NAMALWA (cell line): ENCODE results near the gene STK10.
"Not testable (repeated sequence)": the region's sequence is repeated elsewhere in the genome, so short reads cannot be mapped to it uniquely, and the experiment has no call there.

ENCODE experiments used
- DNase-seq: peaks from one replicate; pipeline ENCODE4 v3.0.0-alpha.2; 2015; ENCODE audit warnings: low spot score

Gene STK10

DNA sequence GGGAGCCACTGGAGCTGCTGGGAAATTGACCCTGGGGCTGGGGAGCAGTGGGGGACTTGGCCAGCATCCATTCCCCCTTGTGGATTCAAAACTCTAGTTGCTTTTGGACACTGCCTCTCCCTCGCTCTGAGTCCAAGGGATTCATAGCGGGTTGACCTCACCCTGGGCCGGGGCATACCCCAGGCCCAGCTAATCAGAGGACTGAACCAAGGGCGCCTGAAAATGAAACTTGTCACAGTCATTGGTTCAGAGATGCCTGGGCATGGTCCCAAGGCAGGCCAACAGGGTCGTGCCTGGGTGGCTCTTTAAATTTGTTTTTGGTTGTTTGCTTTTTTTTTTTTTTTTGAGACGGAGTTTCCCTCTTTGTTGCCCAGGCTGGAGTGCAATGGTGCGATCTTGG, 22.6 kb downstream of the STK10 start:
- no peak for DNase-seq

DNA sequence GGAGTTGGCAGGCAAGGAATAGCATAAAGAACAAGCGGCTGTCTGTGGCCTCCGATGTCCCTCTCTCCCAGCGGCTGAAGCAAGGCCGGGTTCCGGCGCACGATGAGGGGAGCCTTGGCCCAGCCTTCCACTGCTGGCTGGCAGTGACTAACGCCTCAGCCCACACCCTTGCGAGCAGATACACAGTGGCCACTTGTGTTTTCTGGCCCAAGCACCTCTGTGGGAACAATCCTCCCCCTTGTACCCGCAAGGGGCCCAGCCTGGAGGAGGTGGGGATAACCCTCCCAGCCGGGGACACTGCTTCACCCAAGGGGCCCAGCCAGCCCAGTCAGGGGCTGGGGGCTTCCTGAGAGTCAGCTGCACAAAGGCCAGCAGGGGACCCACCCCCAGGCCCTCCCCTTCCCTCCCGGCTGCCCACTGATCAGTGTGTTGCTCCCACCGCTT, 23.2 kb downstream of the STK10 start:
- no peak for DNase-seq

DNA sequence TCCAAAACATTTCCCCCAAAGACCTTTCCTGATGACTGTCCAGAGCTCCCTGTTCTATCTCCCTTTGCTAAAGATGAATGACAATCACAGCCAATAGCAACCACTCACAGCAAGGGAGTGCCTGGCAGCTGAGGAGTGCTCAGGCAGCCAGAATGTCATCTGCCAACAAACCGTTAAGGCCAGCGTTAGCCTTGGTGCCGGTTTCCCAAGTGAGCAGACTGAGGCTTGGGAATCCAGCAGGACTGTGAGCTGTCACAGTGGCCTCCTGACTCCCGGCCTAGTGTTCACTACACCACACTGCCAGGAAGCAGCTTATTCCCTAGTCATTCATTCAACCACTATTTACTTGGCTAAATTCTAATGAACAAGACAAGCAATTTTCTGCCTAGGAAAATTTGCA, 24.7 kb downstream of the STK10 start:
- DNase-seq, result no peak

DNA sequence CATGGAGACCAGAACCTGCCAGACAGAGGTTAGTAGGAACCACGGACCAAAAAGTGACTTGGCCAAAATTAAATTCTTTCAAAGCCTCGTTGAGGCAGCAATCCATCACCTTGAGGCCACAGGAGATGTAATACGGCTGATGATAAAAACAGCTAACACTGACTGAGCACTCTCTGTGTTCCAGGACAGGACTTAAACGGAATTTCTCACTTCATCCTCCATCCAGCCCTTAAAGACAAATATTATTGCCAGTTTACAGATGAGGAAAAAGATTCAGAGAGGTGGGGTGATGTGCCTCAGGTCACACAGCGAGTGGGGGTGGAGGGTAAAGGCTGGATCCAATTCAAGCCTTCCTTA, 25.1 kb downstream of the STK10 start:
- DNase-seq, result no peak

DNA sequence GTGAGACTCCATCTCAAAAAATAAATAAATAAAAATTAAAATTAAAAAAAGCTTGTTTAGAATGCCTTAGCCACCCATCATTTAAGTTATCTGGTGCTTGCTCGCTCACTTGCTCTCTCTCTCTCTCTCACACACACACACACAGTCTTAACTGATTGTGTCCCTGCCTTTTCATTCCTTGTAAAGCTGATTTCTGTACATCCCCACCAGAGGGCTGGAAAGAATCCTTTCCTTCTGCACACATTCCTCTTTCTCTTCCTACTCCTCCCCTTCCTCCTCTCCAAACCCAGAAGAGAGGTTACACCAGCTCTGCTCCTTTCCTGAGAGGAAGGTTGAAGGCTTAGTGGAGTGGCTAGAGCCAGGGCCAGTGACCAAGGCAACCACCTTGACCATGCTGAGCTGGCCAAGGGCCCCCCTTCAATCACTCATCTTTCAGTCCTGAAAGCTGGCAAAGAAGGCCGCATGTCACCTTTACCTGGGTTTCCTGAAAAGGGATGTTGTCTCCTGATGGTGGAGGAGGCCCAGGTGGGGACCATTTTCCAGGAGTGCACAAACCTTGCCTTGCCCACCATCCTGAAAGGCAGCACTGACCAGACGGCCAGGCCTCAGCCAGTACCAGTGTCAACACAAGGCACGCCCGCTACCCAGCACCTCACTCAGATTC, 25.6 kb downstream of the STK10 start:
- DNase-seq, result no peak

DNA sequence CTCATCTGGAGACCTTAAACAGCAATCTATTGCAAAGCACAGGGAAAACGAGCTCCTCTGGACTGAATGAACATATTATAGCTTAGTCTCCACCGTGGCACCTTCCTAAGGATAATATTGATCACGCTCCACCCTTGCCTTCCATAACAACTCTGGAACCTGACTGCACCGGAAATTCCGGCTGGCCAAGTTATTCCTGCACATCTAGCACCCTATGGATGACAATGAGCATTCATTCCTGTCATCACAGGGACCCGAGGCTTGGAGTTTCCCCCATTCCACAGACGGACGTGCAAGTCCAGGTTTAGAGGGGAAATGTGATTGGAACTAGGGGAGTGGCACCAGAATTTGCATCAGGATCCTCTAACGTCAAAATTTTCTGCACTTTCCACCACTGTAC, 27.5 kb downstream of the STK10 start:
- DNase-seq, result no peak

DNA sequence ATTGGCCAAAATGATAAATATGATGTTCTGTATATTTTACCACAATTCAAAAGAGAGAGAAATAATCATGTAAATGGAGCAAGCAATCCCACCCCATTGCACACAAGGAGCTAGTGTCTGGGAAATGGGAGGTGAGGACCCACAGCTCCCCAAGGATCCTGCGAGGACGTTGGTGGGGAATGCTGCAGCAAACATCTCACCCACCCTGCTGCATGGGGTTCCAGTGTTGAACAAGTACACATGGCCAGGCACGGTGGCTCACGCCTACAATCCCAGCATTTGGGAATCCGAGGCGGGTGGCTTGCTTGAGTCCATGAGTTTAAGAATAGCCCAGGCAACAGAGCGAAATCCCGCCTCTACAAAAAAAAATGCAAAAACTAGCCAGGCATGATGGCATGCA, 29.0 kb downstream of the STK10 start:
- no peak for DNase-seq

DNA sequence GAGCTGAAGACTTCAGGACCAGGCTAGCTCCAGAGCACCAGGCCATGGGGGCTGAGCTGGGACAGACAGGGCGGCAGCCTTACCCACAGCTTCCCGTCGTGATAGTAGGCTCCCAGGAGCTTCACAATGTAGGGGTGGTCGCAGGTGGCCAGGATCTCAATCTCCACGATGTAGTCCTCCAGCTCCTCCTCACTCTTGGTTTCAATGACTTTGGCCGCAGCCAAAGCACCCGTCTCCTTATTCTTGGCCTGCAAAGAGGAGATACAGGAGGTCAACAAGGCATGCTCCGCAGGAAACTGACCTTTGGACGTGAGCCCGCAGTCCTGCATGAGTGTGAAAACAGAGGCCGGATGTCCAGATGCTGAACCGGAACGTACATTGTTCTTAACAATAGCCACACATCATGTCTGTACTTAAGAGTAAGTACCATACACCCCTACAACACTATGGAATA, 31.5 kb downstream of the STK10 start:
- no peak for DNase-seq

DNA sequence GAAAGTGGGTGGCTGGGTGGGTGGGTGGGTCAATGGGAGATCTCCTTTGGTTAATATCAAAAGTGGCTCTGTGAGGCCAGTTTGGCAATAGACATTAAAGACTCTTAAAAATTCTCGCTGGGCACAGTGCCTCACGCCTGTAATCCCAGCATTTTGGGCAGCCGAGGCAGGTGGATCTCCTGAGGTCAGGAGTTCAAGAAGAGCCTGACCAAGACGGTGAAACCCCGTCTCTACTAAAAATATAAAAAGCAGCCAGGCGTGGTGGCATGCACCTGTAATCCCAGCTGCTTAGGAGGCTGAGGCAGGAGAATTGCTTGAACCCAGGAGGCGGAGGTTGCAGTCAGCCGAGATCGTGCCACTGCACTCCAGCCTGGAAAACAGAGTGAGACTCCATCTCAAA, 32.9 kb downstream of the STK10 start:
- not testable (repeated sequence) for DNase-seq

DNA sequence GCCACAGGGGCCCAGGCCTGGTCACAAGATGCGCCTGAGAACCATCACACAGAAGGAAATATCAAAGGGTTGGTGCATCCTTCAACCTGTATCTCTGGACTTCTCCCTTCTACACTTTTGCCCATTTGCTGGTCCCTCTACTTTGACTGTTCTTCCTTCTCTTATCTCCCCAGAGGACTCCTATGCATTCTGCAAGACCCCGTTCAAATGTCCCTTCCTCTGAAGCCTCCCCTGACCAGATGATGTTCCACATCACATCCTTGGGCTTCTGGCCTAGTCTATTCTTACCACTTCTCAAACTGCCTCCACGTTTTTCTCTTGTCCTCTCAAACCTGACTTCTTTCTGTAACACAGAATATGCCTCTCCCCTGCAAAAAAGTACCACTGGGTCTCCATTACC, 34.3 kb downstream of the STK10 start:
- DNase-seq, result no peak

DNA sequence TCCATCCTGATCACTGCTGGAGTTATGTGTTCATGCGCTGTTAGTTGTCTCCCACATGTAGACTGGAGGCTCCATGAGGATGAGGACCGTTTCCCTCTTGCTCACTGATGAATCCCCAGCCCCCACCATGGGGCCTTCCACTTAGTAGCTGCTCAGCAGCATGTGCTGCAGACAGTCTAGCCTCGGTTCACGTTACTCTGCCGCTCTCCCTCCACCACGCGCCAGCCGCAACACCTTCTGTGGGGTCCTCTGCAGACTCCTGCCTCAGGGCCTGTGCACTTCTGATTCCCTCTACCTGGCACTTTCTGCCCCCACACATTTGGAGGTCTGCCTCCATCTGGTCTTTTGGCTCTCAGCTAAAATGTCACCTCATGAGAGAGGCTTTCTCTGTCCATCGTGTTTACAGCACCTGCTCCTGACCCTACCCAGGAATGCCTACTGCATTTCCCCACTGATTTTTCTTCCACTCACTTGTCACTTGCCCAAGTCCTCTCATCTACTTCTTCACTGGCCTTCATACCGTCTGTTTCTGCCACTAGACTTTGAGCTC, 36.3 kb downstream of the STK10 start:
- no peak for DNase-seq

DNA sequence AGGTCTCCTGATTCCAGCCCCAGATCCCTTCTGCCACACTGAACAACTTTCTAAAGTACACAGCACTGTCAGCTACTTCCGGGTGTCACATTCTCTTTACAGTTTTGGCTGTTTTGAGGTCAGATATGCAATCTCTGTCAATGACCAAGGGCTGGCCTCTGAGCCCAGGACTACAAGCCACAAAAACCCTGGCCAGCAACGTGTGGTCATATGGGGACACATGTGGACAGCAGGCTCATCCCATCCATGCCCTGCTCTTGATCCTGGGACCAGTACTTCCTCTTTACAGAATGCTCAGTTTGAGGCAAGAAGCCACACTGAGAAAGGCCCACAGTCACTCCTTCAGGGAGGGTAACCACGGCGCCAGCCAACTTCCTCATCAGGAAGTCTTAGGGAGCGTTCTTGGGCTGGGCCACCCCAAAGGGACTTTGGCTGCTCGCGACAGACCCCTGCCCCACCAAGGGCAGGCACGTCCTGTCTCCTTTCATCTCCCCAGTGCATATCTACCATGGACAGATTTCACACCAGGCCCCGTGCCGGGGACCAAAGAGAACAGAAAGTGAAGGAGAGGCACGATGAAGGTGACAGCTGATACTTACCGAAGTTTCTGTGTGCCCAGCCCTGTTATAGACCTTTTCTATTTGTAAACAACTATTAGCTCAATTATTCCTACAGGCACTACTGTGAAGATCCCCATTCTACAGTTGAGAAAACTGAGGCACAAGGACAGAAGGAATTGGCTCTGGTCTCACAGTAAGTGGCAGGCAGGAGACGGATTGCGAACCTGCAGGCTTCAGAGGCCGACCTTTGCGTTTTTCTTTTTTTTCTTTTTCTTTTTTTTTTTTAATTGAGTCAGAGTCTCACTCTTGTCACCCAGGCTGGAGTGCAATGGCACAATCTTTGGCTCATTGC, 37.3 kb downstream of the STK10 start:
- DNase-seq, result no peak

DNA sequence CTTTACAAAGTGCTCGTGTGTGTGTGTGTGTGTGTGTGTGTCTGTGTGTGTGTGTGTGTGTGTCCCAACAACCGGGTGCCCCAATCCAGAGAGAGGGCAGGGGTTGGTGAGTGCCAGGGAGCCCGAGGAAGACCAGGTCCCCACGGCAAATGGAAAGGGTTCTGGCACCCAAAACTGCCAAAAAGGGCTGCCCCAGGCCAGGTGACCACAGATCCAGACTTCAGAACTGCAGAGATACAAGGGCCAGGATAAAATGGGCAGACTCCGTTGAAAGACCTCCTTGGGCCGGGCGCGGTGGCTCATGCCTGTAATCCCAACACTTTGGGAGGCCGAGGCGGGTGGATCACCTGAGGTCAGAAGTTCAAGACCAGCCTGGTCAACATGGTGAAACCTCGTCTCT, 38.5 kb downstream of the STK10 start:
- not testable (repeated sequence) for DNase-seq

DNA sequence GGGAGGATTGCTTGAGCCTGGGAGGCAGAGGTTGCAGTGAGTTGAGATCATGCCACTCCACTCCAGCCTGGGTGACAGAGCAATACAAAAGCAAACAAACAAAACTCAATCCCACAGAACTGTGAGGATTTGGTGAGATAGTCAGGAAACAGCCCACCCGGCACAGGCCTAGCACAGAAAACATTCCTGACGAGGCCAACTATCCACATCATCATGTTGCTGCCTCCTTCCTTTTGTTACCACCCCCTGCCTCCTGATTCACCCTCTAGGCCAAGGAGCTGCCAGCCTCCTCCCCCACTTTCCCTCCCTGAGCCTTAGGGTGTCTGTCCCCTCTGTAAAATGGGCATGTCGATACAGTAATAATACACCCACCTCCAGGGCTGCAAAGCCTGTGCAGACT, 39.0 kb downstream of the STK10 start:
- no peak for DNase-seq

DNA sequence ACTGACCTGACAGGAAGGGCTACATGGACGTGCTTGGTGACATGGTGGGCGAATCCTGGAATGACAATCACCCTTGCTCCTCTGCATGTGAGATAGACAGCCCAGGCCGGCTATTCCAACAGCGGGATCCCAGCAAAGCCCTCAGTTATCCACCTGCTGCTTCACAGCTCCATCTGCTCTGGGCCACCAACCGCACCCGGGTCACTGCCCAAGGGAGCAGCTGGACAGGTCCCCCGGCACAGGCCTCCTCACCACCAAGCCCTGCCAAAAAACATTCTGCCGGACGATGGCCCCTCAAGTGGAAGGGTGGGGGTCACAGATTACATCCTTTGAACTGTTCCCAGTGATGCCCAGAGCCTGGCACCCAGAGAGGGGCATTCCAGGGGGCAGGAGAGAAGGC, 39.6 kb downstream of the STK10 start:
- DNase-seq, result no peak

DNA sequence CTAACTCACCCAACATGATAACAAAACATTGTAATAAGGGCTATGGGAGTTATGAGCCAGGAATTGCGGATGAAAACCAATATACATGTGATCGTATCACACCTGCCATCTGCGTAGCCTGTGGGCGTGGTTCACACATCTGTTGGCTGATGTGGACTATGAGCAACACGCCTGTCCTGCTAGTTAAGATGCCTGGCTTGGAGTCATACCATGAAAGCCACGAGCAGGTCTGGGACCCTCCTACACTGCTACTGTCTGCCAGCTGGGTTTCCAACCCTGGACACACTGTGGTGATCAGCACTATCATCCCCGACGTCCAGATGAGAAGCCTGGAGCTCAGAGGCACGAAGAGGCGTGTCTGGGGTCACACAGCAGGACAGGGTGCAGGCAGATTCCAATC, 40.2 kb downstream of the STK10 start:
- DNase-seq, result no peak

DNA sequence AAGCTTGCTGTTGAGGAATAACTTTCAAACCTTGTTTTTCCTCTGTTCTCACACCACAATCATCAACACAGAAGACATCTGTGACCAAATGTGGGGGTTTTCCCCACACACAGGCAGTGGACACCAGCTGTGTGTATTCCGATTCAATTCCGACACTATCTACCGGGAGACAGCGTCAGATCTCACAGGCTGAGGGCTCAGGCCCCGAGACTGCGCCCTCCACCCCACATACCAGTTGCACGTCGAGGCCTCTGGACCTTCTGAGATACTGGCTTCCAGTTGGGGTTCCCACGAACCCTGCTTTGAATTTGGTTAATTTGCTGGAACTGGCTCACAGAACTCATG, 41.3 kb downstream of the STK10 start:
- no peak for DNase-seq

DNA sequence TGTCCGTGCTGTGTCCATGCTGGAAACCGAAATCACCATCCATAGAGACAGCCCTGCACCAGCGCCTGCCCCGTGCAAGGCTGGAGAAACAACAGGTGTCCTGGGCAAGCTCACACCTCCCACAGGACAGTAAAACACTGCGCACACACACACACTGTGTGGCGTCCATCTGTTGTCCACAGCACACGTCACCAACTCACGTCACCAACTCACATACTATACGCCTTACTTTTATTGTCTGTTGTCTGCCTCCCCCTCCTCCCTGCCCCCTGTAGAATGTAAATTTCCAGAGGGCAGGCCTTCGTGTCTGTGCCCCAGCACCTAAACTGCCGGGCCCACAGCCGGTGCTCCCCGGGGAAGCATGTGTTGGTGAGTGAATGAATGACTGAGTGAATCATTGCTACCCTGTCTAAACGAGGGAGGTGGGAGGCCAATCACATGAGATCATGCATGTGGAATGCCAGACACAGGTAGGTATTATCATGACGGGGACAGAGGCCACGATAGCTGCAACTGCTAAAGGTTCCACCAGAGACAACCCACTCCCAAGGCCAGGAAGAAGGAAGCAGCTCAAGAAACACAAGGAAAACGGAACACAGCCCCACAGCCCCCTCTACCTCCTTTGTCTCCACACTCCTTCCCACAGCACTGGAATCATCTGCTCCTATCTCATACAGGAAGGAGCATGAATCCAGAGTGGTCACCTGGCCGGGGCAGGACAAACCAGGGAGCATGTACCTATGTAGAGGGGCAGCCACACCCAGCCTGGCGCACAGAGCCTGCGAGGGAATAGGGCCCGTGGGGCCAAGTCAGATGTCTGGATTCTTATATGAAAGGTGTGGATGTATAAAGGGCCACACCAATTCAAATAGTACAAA, 41.9 kb downstream of the STK10 start:
- DNase-seq, result no peak

DNA sequence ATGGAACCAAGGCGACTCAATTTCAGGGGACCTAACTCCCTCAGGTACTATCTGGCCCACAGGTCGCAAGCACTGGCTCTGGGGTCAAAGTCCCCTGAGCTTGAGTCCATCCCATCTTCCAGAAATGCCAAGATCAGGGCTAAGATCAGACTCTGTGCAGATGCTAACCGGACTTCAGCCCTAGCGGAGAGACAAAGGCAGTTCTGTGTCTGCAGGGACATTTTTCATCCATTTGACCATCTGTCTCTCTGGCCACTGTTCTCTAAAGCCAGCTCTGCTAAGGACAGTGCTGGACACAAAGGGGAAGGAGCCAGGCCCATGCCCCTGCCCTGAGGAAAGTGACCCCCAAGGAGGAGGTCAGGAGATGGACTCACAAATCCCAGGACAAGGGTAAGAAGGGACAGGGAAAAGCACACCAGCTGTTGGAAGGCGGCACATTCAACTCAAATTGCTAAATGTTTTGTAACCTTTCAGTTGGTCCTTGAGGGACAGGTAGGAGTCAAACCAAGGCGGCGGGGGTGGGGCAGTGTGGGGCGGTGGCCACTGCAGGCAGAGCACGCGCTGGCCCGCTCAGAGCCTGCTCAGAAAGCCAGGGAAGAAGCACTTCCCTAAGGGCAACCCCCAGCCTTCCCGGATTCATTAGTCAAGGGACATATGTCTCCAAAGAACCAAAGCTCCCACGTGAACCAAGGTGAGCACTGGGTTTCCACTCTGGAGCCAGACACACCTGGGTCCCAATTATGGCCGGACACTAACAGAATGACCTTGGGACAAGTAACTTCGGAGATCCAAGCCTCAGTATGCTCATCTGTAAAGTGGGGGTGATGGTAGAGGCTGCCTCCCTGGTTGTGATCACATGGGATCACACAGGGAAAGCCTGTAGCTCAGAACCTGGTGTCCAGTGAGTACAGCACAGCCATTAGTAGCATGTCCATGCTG, 42.8 kb downstream of the STK10 start:
- DNase-seq, result no peak

DNA sequence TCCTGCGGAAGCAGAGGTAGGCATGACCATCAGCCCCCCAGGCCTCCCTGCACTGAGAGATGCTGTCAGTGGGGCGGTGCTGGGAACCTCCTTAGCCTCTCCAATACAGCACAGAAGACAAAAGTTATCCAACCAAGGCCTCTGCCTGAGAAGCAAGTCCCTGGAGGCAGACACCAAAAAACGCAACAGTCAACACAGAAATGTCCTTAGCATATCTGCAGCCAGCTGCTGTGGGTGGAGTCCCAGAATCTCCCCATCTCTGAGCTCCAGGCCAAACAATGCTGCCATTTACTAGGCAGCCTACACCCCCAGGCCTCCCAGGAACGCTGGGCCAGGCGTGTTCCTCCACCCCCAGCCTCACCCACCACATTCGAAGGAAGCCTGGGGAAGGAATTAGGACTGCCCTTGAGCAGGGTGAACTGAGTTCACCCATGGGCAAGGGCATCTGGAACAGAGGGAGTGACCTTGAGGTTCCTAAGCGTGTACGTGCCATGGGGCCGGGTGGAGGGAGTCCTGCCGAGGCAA, 43.7 kb downstream of the STK10 start:
- no peak for DNase-seq

DNA sequence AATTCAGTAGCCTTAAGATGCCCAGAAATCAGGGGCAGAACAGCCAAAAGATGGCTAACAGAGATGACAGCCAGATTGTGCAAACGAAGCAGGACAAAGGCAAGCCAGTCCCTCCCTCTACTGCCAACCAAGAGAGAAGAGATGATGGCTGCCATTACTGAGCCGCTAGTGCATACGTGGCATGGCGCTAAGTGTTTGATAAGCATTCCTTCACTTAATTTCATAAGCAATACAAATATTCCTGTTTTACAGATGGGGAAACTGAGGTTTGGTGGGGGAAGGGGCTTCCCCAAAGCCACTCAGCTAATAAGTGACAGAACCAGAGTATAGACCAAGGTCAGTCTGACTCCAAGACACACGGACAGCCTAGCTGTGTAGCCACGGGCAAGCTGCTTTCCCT, 44.1 kb downstream of the STK10 start:
- DNase-seq, result no peak
